Progenitor cell of endocrine pancreas (in vitro differentiated cells): ENCODE data around the gene RSPO4. TPM values are rescaled to one million over a fixed set of nuclear protein-coding genes. Genes with fewer than 3 reads are reported as not detected.

ENCODE experiments used
- DNase-seq: peaks from one replicate; pipeline ENCODE4 v3.0.0; 2021; ENCODE audit warnings: low spot score; ENCODE audit not compliant: unreplicated experiment
- H3K27ac Mint-ChIP-seq: 2 replicates; pipeline ENCODE4 v1.8.0; 2021; ENCODE audit warnings: mild to moderate bottlenecking, moderate library complexity, mixed read lengths
- H3K27me3 Mint-ChIP-seq: 2 replicates; pipeline ENCODE4 v1.8.0; 2021; ENCODE audit warnings: mixed read lengths
- H3K36me3 Mint-ChIP-seq: 2 replicates; pipeline ENCODE4 v1.8.0; 2022; ENCODE audit warnings: mixed read lengths; ENCODE audit not compliant: insufficient read depth
- H3K4me1 Mint-ChIP-seq: 2 replicates; pipeline ENCODE4 v1.8.0; 2021; ENCODE audit warnings: low read depth, mixed read lengths
- H3K4me3 Mint-ChIP-seq: 2 replicates; pipeline ENCODE4 v1.8.0; 2021; ENCODE audit warnings: low read depth, mild to moderate bottlenecking, moderate library complexity, mixed read lengths
- H3K9me3 Mint-ChIP-seq: 2 replicates; pipeline ENCODE4 v1.8.0; 2021; ENCODE audit warnings: low read depth, mixed read lengths
- long read RNA-seq: library from polyadenylated mRNA; unstranded; transcript quantifications from one replicate; pipeline ENCODE4 v2.0.0, GENCODE V29; 2020
- total RNA-seq: library from RNA; stranded (reverse); gene quantifications from 2 replicates; pipeline ENCODE4 v1.2.1, GENCODE V29; 2021
- TF ChIP-seq, protein P1 (sequence below): fragments of 200-600 bp; sonication (generic); IDR thresholded peaks from one replicate; pipeline ENCODE4 v1.5.0; 2021; ENCODE audit warnings: antibody characterized with exemption, mild to moderate bottlenecking; ENCODE audit not compliant: unreplicated experiment

Gene RSPO4
- 1.4 and 1.7 TPM in 2 replicates for total RNA-seq
- long read RNA-seq, result 0 reads

- H3K4me1 Mint-ChIP-seq, result peaks cover 6% of the 10 kb centered on the region
- H3K4me3 Mint-ChIP-seq, result peak within 1 kb of the TSS; percentile 82
- peak; percentile 25 for DNase-seq
- TF ChIP-seq, protein P1, sequence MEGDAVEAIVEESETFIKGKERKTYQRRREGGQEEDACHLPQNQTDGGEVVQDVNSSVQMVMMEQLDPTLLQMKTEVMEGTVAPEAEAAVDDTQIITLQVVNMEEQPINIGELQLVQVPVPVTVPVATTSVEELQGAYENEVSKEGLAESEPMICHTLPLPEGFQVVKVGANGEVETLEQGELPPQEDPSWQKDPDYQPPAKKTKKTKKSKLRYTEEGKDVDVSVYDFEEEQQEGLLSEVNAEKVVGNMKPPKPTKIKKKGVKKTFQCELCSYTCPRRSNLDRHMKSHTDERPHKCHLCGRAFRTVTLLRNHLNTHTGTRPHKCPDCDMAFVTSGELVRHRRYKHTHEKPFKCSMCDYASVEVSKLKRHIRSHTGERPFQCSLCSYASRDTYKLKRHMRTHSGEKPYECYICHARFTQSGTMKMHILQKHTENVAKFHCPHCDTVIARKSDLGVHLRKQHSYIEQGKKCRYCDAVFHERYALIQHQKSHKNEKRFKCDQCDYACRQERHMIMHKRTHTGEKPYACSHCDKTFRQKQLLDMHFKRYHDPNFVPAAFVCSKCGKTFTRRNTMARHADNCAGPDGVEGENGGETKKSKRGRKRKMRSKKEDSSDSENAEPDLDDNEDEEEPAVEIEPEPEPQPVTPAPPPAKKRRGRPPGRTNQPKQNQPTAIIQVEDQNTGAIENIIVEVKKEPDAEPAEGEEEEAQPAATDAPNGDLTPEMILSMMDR, result no peak
- peaks cover 40% of the 10 kb centered on the region for H3K27me3 Mint-ChIP-seq
- H3K36me3 Mint-ChIP-seq, result no peaks in the 10 kb centered on the region
- H3K27ac Mint-ChIP-seq, result no peak within 1 kb of the TSS
- no peaks in the 10 kb centered on the region for H3K9me3 Mint-ChIP-seq
Measured at GRCh38 chr20:1001911-1002681, at the start of gene RSPO4. Gene RSPO4 (minus strand): TSS chr20:1002311. CDS start chr20:1002164, 147 bp downstream.

GRCh38 chr20:1050440-1050839, 48.3 kb upstream of the RSPO4 start:
- Mint-ChIP-seq H3K9me3 (no peaks in the 10 kb centered on the region), H3K27ac (no peak overlapping the region), H3K27me3 (no peaks in the 10 kb centered on the region), H3K4me3 (no peak overlapping the region), H3K4me1 (no peaks in the 10 kb centered on the region), H3K36me3 (no peaks in the 10 kb centered on the region)
- TF ChIP-seq, protein P1, result no peak
- DNase-seq, result no peak

DNA sequence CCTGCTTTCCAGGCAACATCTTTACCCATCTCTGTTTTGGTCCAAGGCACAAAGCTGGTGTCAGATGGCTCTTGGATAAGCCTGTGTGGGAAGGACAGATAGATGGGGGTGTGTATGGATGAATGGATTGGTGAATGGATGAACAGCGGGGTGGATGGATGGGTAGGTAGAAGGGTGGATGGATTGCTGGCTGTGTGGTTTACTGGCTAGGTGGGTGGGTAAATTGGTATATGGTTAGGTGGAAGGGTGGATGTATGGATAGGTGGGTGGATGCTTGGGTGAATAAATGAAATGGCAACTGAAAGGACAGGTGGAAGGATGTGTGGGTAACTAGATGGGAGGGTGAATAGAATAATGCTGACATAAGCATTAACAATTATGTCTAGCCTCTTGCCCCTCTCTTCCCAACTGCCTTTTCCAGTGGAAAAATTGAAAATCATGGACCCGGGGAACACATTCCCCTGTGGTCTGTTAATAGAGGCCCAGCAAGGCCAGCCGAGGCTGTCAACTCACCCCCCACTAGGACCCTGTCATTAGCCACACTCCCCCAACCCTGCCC, 43.8 kb upstream of the RSPO4 start:
- no peak overlapping the region for H3K27ac Mint-ChIP-seq

DNA sequence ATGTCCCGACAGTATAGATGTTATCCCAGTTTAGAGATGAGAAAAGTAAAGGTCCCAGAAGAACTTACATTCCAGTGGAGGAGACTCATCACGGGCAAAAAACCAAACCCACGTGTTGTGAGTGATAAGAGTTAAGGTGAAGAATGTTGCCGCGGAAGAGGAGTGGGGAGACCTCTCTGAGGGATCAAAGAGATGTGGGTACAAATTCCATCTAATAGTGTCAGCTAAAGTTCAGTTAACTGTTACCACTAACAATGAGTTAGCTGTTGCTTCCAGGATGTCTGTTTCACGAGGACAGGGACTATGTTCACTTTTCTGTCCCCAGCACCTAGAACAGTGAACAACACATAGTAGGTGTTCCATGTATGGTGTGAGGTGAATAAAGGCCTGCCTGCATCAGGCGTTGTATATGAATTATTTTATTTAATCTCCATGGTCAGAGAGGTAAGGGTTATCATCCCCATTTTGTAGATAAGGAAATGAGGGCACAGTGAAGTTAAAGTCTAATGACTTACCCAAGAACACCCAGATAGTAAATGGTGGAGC, 39.8 kb upstream of the RSPO4 start:
- TF ChIP-seq, protein P1, result no peak
- Mint-ChIP-seq H3K27ac (no peak overlapping the region), H3K4me3 (no peak overlapping the region), H3K27me3 (peaks cover 3% of the 10 kb centered on the region), H3K9me3 (no peaks in the 10 kb centered on the region), H3K4me1 (no peaks in the 10 kb centered on the region), H3K36me3 (no peaks in the 10 kb centered on the region)
- no peak for DNase-seq

More for the DNA sequence above, 43.8 kb upstream of the RSPO4 start:
- TF ChIP-seq, protein P1, result no peak
- Mint-ChIP-seq H3K9me3 (no peaks in the 10 kb centered on the region), H3K36me3 (no peaks in the 10 kb centered on the region), H3K27me3 (peaks cover 3% of the 10 kb centered on the region), H3K4me1 (no peaks in the 10 kb centered on the region), H3K4me3 (no peak overlapping the region)
- no peak for DNase-seq

DNA sequence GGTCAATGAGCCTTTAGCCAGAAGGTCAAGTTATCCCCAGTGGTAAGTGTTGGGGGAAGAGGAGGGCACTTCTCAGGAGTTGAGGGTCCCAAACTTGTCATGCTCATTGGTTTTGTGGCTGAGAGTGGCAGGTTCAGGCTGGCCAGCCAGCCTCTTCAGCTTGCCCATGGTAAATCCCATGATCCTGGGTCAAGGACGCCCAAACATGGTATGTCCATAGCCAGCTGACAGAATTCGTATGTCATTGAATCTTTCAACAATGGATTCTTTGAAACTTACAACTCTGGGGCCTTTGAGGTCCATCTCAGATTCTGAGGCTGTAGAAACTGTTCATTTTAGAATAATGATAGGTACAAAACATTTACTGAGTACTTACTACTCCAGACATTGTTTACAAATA, 36.1 kb upstream of the RSPO4 start:
- Mint-ChIP-seq H3K4me1 (no peaks in the 10 kb centered on the region), H3K4me3 (no peak overlapping the region), H3K36me3 (no peaks in the 10 kb centered on the region), H3K9me3 (no peaks in the 10 kb centered on the region), H3K27me3 (no peaks in the 10 kb centered on the region), H3K27ac (no peak overlapping the region)
- no peak for DNase-seq
- TF ChIP-seq, protein P1, result no peak
